ENCODE data around the gene SCN3A.

The SCN3A gene

GRCh38 chr2:165203689-165204559 is at the start of gene SCN3A:
SCN3A (minus strand) TSS chr2:165204050; CDS start chr2:165176394, 27,656 bp downstream.
- DNase-seq = peak; percentile 31

- DNase-seq = no peak
Observed at GRCh38 chr2:165253178-165253577, 49.3 kb upstream of the SCN3A start.

GRCh38 chr2:165251366-165251765 is 47.5 kb upstream of the SCN3A start:
- no peak for DNase-seq

- no peak for DNase-seq
Observed at GRCh38 chr2:165248238-165248637, 44.4 kb upstream of the SCN3A start.

- DNase-seq = no peak
Observed at GRCh38 chr2:165245081-165245793, 41.4 kb upstream of the SCN3A start.

GRCh38 chr2:165240916-165241315 is 37.1 kb upstream of the SCN3A start:
- no peak for DNase-seq

- DNase-seq = no peak
Observed at GRCh38 chr2:165239856-165240515, 36.1 kb upstream of the SCN3A start.

GRCh38 chr2:165239230-165239629 is 35.4 kb upstream of the SCN3A start, which contains the start of gene SCN2A:
SCN2A (plus strand) TSS chr2:165239414; CDS start chr2:165295824, 56,410 bp downstream.
- DNase-seq = no peak

- DNase-seq = no peak
Observed at GRCh38 chr2:165238295-165238694, 34.4 kb upstream of the SCN3A start.

- DNase-seq = no peak
Observed at GRCh38 chr2:165237056-165237455, 33.2 kb upstream of the SCN3A start.

GRCh38 chr2:165227571-165227970 is 23.7 kb upstream of the SCN3A start:
- no peak for DNase-seq

GRCh38 chr2:165224941-165225340 is 21.1 kb upstream of the SCN3A start:
- DNase-seq = no peak

GRCh38 chr2:165219481-165219880 is 15.6 kb upstream of the SCN3A start:
- no peak for DNase-seq

GRCh38 chr2:165214093-165214492 is 10.2 kb upstream of the SCN3A start:
- no peak for DNase-seq

GRCh38 chr2:165208094-165208493 is 4.2 kb upstream of the SCN3A start:
- DNase-seq = no peak

GRCh38 chr2:165205865-165206264 is 2.0 kb upstream of the SCN3A start:
- DNase-seq = no peak

- no peak for DNase-seq
Observed at GRCh38 chr2:165202239-165202638, 1.6 kb downstream of the SCN3A start.

- DNase-seq = no peak
Observed at GRCh38 chr2:165198181-165198580, 5.7 kb downstream of the SCN3A start.

- no peak for DNase-seq
Observed at GRCh38 chr2:165197346-165197745, 6.5 kb downstream of the SCN3A start.

- no peak for DNase-seq
Observed at GRCh38 chr2:165196411-165196810, 7.4 kb downstream of the SCN3A start.

GRCh38 chr2:165193178-165193777 is 10.6 kb downstream of the SCN3A start:
- DNase-seq = no peak

GRCh38 chr2:165192729-165193128 is 11.1 kb downstream of the SCN3A start:
- DNase-seq = no peak

- DNase-seq = no peak
Observed at GRCh38 chr2:165191096-165191728, 12.6 kb downstream of the SCN3A start.
